Esophagus mucosa (tissue), 1 donor: Measurements from ENCODE around the gene CLCN4. TPM values are rescaled to one million over a fixed set of nuclear protein-coding genes. Genes with fewer than 3 reads are reported as not detected.

Experiments
- ATAC-seq: fragments of 200-7000 bp; cut with Tn5 transposase; one replicate; pipeline ENCODE4 v1.9.1; 2020
- total RNA-seq: library from RNA; stranded (reverse); gene quantifications from one replicate; pipeline ENCODE4 v1.2.4, GENCODE V29; 2023
- donor health status: DM: yes; HTN: yes; CAD: no.

CLCN4 gene
- total RNA-seq, 1 donor from 2014 or later, result 0.84 TPM

DNA sequence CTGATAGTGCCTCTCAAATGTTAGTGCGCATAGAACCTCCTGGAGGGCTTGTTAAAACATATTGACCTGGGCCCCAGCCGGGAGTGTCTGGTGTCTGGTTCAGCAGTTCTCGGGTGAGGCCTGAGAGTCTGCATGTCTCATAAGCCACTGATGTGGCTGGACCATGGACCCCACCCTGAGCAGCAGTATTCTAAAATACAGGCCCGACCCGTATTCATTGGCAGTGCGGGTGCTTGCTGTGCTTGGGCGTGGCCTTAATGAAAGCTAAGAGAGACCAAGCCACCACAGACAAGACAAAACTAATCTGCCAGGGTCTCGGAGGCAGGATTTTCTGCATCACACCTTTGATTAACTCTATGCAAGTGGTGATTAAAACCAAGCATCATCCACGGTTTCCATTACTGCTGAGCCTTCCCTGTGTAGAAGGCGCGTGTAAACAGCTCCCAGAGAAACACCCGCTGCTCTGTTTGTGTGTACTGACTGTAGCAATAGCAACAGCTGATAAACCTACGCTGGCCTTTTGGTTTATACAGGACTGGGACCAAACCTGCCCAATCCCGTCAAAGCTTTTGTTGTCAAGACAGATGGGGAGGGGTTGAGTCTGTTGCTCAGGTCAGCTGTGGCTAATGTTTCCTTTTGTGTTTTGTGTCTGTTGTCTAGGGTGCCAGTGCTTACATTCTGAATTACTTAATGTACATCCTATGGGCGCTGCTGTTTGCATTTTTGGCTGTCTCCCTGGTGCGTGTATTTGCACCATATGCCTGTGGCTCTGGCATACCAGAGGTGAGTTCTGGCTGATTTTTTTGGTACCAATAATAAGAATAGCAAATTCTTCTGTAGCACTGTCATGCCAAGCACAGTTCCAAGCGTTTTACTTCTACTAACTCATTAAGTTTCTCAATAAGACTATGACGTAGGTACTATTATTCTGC lies 40.8 kb downstream of the CLCN4 start:
- ATAC-seq, result peak; percentile 25

- no peak for ATAC-seq
These were observed 41.5 kb downstream of the CLCN4 start for GRCh38 chrX:10198254-10198653.

GRCh38 chrX:10199212-10199611 lies 42.4 kb downstream of the CLCN4 start:
- ATAC-seq, result peak; percentile 42

- no peak for ATAC-seq
These were observed 46.8 kb downstream of the CLCN4 start for GRCh38 chrX:10203617-10204016.

DNA sequence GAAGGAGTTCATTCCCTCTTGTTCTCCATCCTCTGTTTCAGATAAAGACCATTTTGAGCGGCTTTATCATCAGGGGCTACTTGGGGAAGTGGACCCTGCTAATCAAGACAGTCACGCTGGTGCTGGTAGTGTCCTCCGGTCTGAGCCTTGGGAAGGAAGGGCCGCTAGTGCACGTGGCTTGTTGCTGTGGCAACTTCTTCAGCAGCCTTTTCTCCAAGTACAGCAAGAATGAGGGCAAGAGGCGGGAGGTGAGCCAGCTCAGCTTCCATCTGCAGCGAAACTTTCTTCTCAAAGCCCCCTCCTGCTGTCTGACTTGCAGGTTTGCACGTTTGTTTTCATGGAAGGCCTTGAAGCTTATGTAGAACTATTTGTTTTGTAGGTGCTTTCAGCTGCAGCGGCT lies 49.5 kb downstream of the CLCN4 start:
- no peak for ATAC-seq

- ATAC-seq, result no peak
These were observed 51.6 kb downstream of the CLCN4 start for GRCh38 chrX:10208281-10208856.

DNA sequence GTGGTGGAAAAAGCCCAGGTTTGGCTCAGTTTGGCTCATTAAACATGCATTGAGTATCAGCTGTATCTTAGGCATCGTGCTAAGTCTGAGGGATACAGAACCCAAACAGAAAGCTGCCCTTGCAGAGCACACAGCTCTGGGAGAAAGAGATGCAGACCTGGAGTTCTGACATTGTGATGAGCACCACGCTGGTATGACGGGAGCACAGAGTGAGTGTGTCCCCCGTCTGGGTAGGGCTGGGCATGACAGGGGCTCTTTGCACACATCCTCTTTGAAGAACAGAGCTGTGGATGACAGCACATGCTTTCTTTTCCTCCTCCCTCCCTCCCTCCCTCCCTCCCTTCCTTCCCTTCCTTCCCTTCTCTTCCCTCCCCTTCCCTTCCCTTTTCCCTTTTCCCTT lies 52.2 kb downstream of the CLCN4 start:
- ATAC-seq, result no peak

- no peak for ATAC-seq
These were observed 55.6 kb downstream of the CLCN4 start for GRCh38 chrX:10212395-10212794.

DNA sequence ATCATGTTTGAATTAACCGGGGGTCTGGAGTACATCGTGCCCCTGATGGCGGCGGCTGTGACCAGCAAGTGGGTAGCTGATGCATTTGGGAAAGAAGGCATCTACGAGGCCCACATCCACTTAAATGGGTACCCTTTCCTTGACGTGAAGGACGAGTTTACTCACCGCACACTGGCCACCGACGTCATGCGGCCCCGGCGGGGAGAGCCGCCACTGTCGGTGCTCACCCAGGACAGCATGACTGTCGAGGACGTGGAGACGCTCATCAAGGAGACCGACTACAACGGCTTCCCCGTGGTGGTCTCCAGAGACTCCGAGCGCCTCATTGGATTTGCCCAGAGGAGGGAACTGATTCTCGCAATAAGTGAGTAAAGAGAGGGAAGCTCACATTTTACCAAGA lies 56.9 kb downstream of the CLCN4 start:
- no peak for ATAC-seq

GRCh38 chrX:10216208-10216607 lies 59.4 kb downstream of the CLCN4 start:
- no peak for ATAC-seq

- no peak for ATAC-seq
These were observed 60.4 kb downstream of the CLCN4 start for GRCh38 chrX:10217198-10217597.

DNA sequence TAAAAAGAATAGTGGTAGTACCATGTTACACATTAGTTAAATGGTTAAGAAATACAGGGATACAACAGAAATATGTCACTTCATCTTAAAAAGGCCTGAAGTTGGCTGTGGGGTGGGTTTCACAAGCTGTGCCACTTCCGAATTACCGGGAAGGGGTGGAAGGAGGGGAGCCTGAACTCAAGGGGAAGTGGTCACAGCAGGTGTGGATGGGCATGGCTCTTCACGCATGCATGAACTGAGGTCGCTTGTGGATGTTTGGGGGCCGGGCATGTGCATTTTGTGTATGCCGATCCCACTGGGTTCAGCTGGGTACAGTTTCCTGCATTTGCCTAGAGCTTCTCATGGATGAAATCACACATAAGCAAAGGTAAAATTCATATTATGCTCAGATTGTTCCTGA lies 64.9 kb downstream of the CLCN4 start:
- no peak for ATAC-seq

DNA sequence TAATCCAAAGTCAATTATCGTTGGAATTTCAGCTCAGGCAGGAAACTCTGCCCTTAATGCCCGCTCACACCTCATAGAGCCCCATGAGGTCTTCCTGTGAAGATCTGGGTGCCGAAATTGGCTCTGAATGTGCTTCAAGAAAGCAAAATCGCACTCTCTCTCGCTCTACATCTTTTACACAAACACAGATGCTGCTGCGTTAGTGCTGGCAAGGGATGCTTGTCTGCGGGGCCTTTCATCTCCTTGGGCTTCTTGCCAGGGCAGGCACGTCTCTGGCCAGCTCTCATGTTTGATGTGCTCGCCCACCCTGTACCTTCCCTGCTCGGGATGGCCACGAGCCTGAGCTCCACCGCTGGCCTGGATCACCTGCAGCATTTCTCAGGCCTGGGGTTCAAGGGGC lies 66.5 kb downstream of the CLCN4 start:
- ATAC-seq, result no peak

DNA sequence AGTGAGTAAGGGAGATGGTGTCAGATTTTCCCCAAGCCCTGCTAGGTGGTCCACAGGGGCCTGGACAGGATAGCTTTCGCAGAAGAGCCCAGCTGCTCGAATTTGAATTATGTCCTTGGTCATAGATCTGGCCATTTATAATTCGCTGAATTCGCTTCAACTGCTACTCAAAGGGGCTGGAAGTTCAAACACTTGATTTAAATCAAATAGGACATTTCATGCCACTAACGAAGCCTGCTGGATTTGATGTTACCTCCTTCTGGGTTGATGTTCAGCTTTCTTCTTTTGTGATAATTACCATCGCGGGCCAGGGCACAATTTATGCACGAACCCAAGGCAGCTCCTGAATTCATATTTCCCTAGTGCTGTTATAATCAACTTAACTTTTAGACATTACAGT lies 67.0 kb downstream of the CLCN4 start:
- ATAC-seq, result no peak

GRCh38 chrX:10230222-10230621 lies 73.4 kb downstream of the CLCN4 start:
- ATAC-seq, result no peak

DNA sequence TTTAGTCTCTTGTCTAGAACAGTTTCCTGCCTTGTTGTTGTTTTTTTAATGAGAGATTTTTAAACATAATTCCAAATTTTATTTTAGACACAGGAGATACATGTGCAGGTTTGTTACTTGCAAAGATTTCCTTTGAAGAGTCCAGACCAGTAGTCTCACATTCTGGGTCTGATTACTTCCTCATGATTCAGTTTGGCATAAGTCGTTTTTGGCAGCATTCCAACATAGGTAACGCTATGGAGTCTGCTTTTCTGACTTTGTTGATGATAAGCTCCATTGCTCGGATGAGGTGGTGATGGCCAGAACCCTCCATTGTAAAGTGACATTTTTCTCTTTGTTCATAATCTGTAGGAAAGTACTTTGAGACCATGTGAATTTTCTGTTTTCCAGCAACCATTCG lies 74.7 kb downstream of the CLCN4 start:
- ATAC-seq, result no peak

GRCh38 chrX:10233173-10233572 lies 76.4 kb downstream of the CLCN4 start:
- no peak for ATAC-seq

DNA sequence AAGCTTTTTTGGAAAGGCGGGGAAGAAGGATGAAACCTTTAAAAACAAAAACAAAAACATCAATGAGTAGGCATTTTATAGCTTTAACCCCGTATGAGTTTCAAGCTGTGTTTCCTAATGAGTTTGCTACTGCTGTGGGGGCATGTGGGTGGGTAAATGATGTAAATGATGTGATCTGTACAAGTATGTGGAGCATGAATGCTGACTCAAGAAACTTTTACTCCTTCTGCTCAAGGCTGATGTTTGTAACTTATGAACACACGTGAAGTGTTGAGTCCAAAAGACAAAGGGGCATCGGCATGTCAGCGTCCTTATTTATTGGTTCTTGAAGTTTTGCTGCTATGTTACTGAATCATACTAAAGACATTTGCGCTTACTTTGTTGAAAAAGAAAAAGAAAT lies 76.9 kb downstream of the CLCN4 start:
- no peak for ATAC-seq

DNA sequence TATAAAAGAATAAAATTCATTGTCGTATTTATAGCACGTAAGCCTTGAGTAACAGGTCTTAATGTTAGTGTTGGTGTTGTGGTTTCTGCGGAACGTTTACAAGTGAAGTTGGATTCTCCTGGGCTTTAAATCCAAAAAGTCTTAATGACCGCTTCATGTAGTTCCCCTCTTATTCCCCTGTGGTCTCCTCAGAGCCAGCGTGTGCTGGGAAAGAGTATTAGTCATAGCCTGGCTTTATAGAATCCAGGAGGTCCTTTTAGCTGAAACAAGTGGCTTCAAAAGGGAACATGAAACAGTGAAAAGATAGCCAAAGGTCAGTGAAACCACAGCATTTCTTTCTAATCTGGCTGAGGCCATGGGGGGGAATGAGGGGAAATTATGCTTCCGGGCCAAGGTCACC lies 79.1 kb downstream of the CLCN4 start:
- ATAC-seq, result no peak

DNA sequence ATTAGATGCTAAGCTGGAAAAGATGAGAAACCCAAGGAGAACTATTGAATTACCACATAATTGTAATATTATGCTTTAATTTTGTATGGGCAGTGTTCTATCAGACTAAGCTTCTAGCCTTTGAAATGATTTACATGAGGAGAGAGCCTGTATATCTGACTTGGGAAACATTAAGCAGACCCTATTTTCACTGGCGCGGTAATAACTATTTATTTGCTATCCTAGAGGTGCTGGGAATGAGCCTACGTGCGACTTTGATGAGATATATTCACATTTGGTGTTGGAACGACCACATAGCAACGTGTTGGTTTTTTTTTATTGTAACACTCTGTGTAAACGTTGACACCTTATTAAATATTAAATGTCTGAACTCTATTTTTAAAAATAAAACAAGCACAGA lies 80.5 kb downstream of the CLCN4 start:
- ATAC-seq, result no peak

GRCh38 chrX:10239611-10240064 lies 82.9 kb downstream of the CLCN4 start:
- ATAC-seq, result no peak

GRCh38 chrX:10240918-10241317 lies 84.1 kb downstream of the CLCN4 start:
- no peak for ATAC-seq

- ATAC-seq, result no peak
These were observed 85.3 kb downstream of the CLCN4 start for GRCh38 chrX:10242026-10242425.

DNA sequence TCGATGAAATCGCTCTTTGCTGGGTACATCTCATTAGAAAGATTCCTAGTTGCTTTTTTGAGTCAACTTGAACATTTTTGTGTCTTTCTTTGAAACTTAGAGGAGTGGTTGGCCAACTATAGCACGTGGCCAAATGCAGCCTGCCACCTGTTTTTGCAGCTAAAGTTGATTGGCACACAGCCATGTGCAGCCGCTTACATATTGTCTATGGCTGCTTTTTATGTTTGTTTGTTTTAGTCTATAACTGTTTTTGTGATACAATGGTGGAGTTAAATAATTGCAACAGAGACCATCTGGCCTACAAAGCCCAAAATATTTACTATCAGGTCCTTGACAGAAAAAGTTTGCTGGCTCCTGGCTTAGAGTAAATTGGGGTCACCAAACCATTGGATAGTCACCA lies 86.3 kb downstream of the CLCN4 start:
- no peak for ATAC-seq
